CD14-positive monocyte (primary cell): Measurements from ENCODE around the gene GNAT2. TPM values are rescaled to one million over a fixed set of nuclear protein-coding genes. Genes with fewer than 3 reads are reported as not detected.
A peak's percentile ranks its signal among the peaks of the same experiment; 100 is the strongest.

Experiments
- DNase-seq, 3 donors: peaks; one replicate each; pipeline ENCODE4 v3.0.0-alpha.2; 2011 to 2022
- H2AFZ ChIP-seq: 2 replicates; pipeline ENCODE4 v1.6.0; 2012; ENCODE audit warnings: mild to moderate bottlenecking, low read depth, low read length, inconsistent platforms; ENCODE audit not compliant: insufficient read depth, poor library complexity, severe bottlenecking
- H3K27ac ChIP-seq, 2 donors: 1 replicate in 1 of 2; 2 replicates in 1 of 2; pipeline ENCODE4 v1.5.1; 2012 to 2013; ENCODE audit warnings: low read length in 2 of 2, control low read depth in 1 of 2, inconsistent platforms in 1 of 2, low read depth in 1 of 2, mild to moderate bottlenecking in 1 of 2
- H3K27me3 ChIP-seq, 2 donors: one replicate each; pipeline versions ENCODE4 v1.6.0 to v1.6.1; 2011 to 2013; ENCODE audit warnings: low read length in 2 of 2; ENCODE audit not compliant: control insufficient read depth in 2 of 2, insufficient read depth in 2 of 2
- H3K36me3 ChIP-seq, 2 donors: replicated peaks in 1 of 2; 1 replicate in 1 of 2; 2 replicates in 1 of 2; pipeline versions ENCODE4 v1.5.1 to v1.6.1; 2012 to 2013; ENCODE audit warnings: low read length in 2 of 2, control low read depth in 1 of 2, inconsistent platforms in 1 of 2, mild to moderate bottlenecking in 1 of 2; ENCODE audit not compliant: insufficient read depth in 2 of 2, control insufficient read depth in 1 of 2
- H3K4me1 ChIP-seq, 2 donors: 1 replicate in 1 of 2; 2 replicates in 1 of 2; pipeline versions ENCODE4 v1.5.1 to v1.6.1; 2012 to 2013; ENCODE audit warnings: low read length in 2 of 2, control low read depth in 1 of 2, inconsistent platforms in 1 of 2, mild to moderate bottlenecking in 1 of 2, moderate library complexity in 1 of 2; ENCODE audit not compliant: insufficient read depth in 2 of 2, control insufficient read depth in 1 of 2
- H3K4me2 ChIP-seq: replicated peaks from 2 replicates; pipeline ENCODE3; 2012; ENCODE audit warnings: low read length, moderate library complexity, mild to moderate bottlenecking; ENCODE audit not compliant: poor library complexity, severe bottlenecking; ENCODE audit errors: extremely low read depth
- H3K4me3 ChIP-seq, 3 experiments: fragments of 200-600 bp in 1 of 3; sonication (generic) in 1 of 3; replicated peaks in 1 of 3; 1 replicate in 2 of 3; 2 replicates in 1 of 3; pipeline ENCODE4 v1.5.1; 2011 to 2013; ENCODE audit warnings: low read length in 3 of 3, mild to moderate bottlenecking in 3 of 3, control low read depth in 2 of 3, low read depth in 2 of 3, inconsistent platforms in 1 of 3, moderate library complexity in 1 of 3
- H3K79me2 ChIP-seq: 2 replicates; pipeline ENCODE4 v1.6.0; 2012; ENCODE audit warnings: mild to moderate bottlenecking, control low read depth, inconsistent platforms, low read length, moderate library complexity; ENCODE audit not compliant: insufficient read depth
- H3K9ac ChIP-seq: 2 replicates; pipeline ENCODE4 v1.6.0; 2017; ENCODE audit warnings: low read length, mild to moderate bottlenecking; ENCODE audit not compliant: insufficient read depth, poor library complexity, severe bottlenecking
- H3K9me3 ChIP-seq, 2 donors: replicated peaks in 1 of 2; 1 replicate in 1 of 2; 2 replicates in 1 of 2; pipeline versions ENCODE4 v1.5.1 to v1.6.1; 2012 to 2013; ENCODE audit warnings: low read length in 2 of 2, control low read depth in 1 of 2; ENCODE audit not compliant: control insufficient read depth in 1 of 2, insufficient read depth in 1 of 2
- H4K20me1 ChIP-seq: 2 replicates; pipeline ENCODE4 v1.6.0; 2012; ENCODE audit warnings: mild to moderate bottlenecking, low read length, control low read depth, moderate library complexity; ENCODE audit not compliant: insufficient read depth
- H3K27ac Mint-ChIP-seq, 7 donors: one replicate each; pipeline ENCODE4 v1.8.0; 2020; ENCODE audit warnings: mild to moderate bottlenecking in 7 of 7, mixed read lengths in 7 of 7, moderate library complexity in 6 of 7, inconsistent platforms in 2 of 7
- H3K27me3 Mint-ChIP-seq, 3 donors: one replicate each; pipeline ENCODE4 v1.8.0; 2021 to 2022; ENCODE audit warnings: low read depth in 3 of 3, mild to moderate bottlenecking in 3 of 3, mixed read lengths in 3 of 3, moderate library complexity in 3 of 3, inconsistent platforms in 1 of 3
- H3K36me3 Mint-ChIP-seq, 2 donors: one replicate each; pipeline ENCODE4 v1.8.0; 2020; ENCODE audit warnings: mixed read lengths in 2 of 2, inconsistent platforms in 1 of 2, mild to moderate bottlenecking in 1 of 2
- H3K4me1 Mint-ChIP-seq: one replicate; pipeline ENCODE4 v1.8.0; 2020; ENCODE audit warnings: mild to moderate bottlenecking, mixed read lengths
- H3K4me3 Mint-ChIP-seq, 2 donors: one replicate each; pipeline ENCODE4 v1.8.0; 2020; ENCODE audit warnings: mild to moderate bottlenecking in 2 of 2, mixed read lengths in 2 of 2, moderate library complexity in 1 of 2
- H3K9me3 Mint-ChIP-seq, 7 donors: one replicate each; pipeline ENCODE4 v1.8.0; 2020 to 2022; ENCODE audit warnings: mixed read lengths in 7 of 7, mild to moderate bottlenecking in 6 of 7, moderate library complexity in 6 of 7, inconsistent platforms in 2 of 7
- CTCF ChIP-seq: fragments of 200-600 bp; IDR thresholded peaks from one replicate; pipeline ENCODE4 v1.8.0; 2022; ENCODE audit warnings: antibody characterized with exemption, mild to moderate bottlenecking
- WGBS: methylation state at CpG from one replicate; pipeline ENCODE4 v1.1.5; 2013; ENCODE audit warnings: missing lambda C conversion rate; ENCODE audit not compliant: insufficient coverage; 5-methylcytosine and 5-hydroxymethylcytosine counted together
- intact Hi-C, 2 donors: fragments of 100-400 bp; cut with micrococcal nuclease; formaldehyde crosslinking; loops; one replicate each; pipeline versions ENCODE4 v1.15.0 to v1.15.1; 2023
- polyA plus RNA-seq, 3 donors: library from polyadenylated mRNA; depleted of rRNA in 1 of 3; unstranded in 2 of 3; stranded (reverse) in 1 of 3; fragments of 300-500 nt in 2 of 3; fragments of >200 nt in 1 of 3; fragmentation: Illumina TruSeq in 2 of 3; gene quantifications; 1 replicate in 2 of 3; 2 replicates in 1 of 3; pipeline ENCODE4 v1.2.3, GENCODE V29; 2012 to 2021
- small RNA-seq: library from RNA; depleted of rRNA; stranded (forward); fragments of <200 nt; gene quantifications from one replicate; pipeline ENCODE3, GENCODE V24; 2012; ENCODE audit warnings: low read depth; ENCODE audit not compliant: insufficient read length

GNAT2 gene
- polyA plus RNA-seq, 3 donors = 0.05 TPM; not detected in 2

- DNase-seq = no peak
- H3K4me1 Mint-ChIP-seq = peaks cover 74% of the 10 kb centered on the region
- peaks cover 0 to 4% (median 2%) of the 10 kb centered on the region in 3 donors for H3K27me3 Mint-ChIP-seq
- TF ChIP-seq CTCF = no peak
- peaks cover 11 to 16% of the 10 kb centered on the region in 2 donors for H3K36me3 Mint-ChIP-seq
- Histone ChIP-seq H3K9me3 (no peaks in the 10 kb centered on the region), H3K79me2 (peaks cover 100% of the 10 kb centered on the region), H4K20me1 (peaks cover 100% of the 10 kb centered on the region), H3K4me1 (peaks cover 27 to 28% of the 10 kb centered on the region in 2 donors), H2AFZ (no peak overlapping the region), H3K4me2 (no peak overlapping the region), H3K27me3 (no peaks in the 10 kb centered on the region), H3K4me3 (no peak overlapping the region), H3K36me3 (peaks cover 0 to 7% of the 10 kb centered on the region in 2 donors), H3K9ac (no peak overlapping the region), H3K27ac (peak overlapping the region in 1 of 2 donors; percentile 23)
- no peak overlapping the region for H3K4me3 Mint-ChIP-seq
- peak overlapping the region in 2 of 7 donors; percentile 19 to 54 for H3K27ac Mint-ChIP-seq
- H3K9me3 Mint-ChIP-seq = no peaks in the 10 kb centered on the region
- intact Hi-C loops = no loop called here
- WGBS = 96% methylated on average over 4 of the region's 5 CpGs
Observed at GRCh38 chr1:109557520-109557919, 61.9 kb downstream of the GNAT2 start.

GRCh38 chr1:109556563-109556962 is 62.9 kb downstream of the GNAT2 start:
- Mint-ChIP-seq H3K36me3 (peaks cover 11 to 19% of the 10 kb centered on the region in 2 donors), H3K9me3 (no peaks in the 10 kb centered on the region), H3K27ac (peak overlapping the region; percentile 21 to 75 (median 54)), H3K4me3 (no peak overlapping the region), H3K27me3 (peaks cover 0 to 4% (median 2%) of the 10 kb centered on the region in 3 donors), H3K4me1 (peaks cover 71% of the 10 kb centered on the region)
- H4K20me1 ChIP-seq = peaks cover 100% of the 10 kb centered on the region
- peak overlapping the region in 1 of 2 donors; percentile 52 for H3K27ac ChIP-seq
- peak overlapping the region; percentile 28 for H3K4me2 ChIP-seq
- no CpG with 5 or more reads among the region's 2 CpGs for WGBS
- H3K79me2 ChIP-seq = peaks cover 100% of the 10 kb centered on the region
- no peak for TF ChIP-seq CTCF
- intact Hi-C loops = no loop called here
- H3K4me3 ChIP-seq = peak overlapping the region in 1 of 3 experiments; percentile 36
- peaks cover 0 to 7% of the 10 kb centered on the region in 2 donors for H3K36me3 ChIP-seq
- H3K9me3 ChIP-seq = no peaks in the 10 kb centered on the region
- no peak for DNase-seq
- H3K27me3 ChIP-seq = no peaks in the 10 kb centered on the region
- H3K9ac ChIP-seq = no peak overlapping the region
- H2AFZ ChIP-seq = no peak overlapping the region
- peaks cover 26 to 28% of the 10 kb centered on the region in 2 donors for H3K4me1 ChIP-seq

Small RNAs within 50 kb of the gene (small RNA-seq; reads per million reads assigned to genes)
- gene RNU6V = 2.6 reads per million, percentile 13 among the genes with 10 or more reads in this experiment

Other genes with a start within 250 kb of the GNAT2 start
- gene SORT1, start 221.7 kb downstream of the GNAT2 start, polyA plus RNA-seq = 10 to 100 TPM; 21.3 to 41.1 (median 35.3) TPM
- gene PSMA5, start 193.2 kb downstream of the GNAT2 start, polyA plus RNA-seq = 100 to 1,000 TPM in 2 of 3 donors, 10 to 100 TPM in 1; 36.6 to 119 (median 118) TPM
- under 1 TPM in 2 of 3 donors, not detected in 1; 0.03 to 0.12 TPM for gene SYPL2, start 153.1 kb downstream of the GNAT2 start, polyA plus RNA-seq
- gene ATXN7L2, start 135.7 kb downstream of the GNAT2 start, polyA plus RNA-seq = 1 to 10 TPM; 1.1 to 3.6 (median 1.7) TPM
- gene CYB561D1, start 125.5 kb downstream of the GNAT2 start, polyA plus RNA-seq = 10 to 100 TPM in 1 of 3 donors, 1 to 10 TPM in 2; 1.4 to 13.2 (median 4.2) TPM
- gene AMIGO1, start 109.9 kb downstream of the GNAT2 start, polyA plus RNA-seq = under 1 TPM; 0.05 to 0.26 (median 0.07) TPM
- under 1 TPM in 1 of 3 donors, not detected in 2; 0.28 TPM for gene GPR61, start 79.7 kb downstream of the GNAT2 start, polyA plus RNA-seq
- gene GNAI3, start 71.0 kb downstream of the GNAT2 start, polyA plus RNA-seq = 10 to 100 TPM in 2 of 3 donors, 1 to 10 TPM in 1; 3.0 to 14.2 (median 10.4) TPM
- 100 to 1,000 TPM in 2 of 3 donors, 10 to 100 TPM in 1; 75.0 to 961 (median 117) TPM for gene AMPD2, start 221 bp upstream of the GNAT2 start, polyA plus RNA-seq
- 10 to 100 TPM; 11.9 to 22.9 (median 15.9) TPM for gene GSTM4, start 36.5 kb upstream of the GNAT2 start, polyA plus RNA-seq
- gene GSTM2, start 48.4 kb upstream of the GNAT2 start, polyA plus RNA-seq = 10 to 100 TPM in 1 of 3 donors, 1 to 10 TPM in 2; 1.5 to 12.0 (median 6.3) TPM
- 10 to 100 TPM in 2 of 3 donors, not detected in 1; 13.5 to 27.7 TPM for gene GSTM1, start 68.2 kb upstream of the GNAT2 start, polyA plus RNA-seq
- not detected for gene GSTM5, start 92.6 kb upstream of the GNAT2 start, polyA plus RNA-seq
- gene GSTM3, start 121.4 kb upstream of the GNAT2 start, polyA plus RNA-seq = 1 to 10 TPM in 2 of 3 donors, under 1 TPM in 1; 0.69 to 3.2 (median 2.8) TPM
- gene EPS8L3, start 144.3 kb upstream of the GNAT2 start, polyA plus RNA-seq = not detected